ENCODE data around the gene THBD.

THBD gene

GRCh38 chr20:23008667-23009066 lies 40.8 kb downstream of the THBD start:
- DNase-seq (ENCODE audit: low read depth) = peak; percentile 51
- TF ChIP-seq, protein P1, sequence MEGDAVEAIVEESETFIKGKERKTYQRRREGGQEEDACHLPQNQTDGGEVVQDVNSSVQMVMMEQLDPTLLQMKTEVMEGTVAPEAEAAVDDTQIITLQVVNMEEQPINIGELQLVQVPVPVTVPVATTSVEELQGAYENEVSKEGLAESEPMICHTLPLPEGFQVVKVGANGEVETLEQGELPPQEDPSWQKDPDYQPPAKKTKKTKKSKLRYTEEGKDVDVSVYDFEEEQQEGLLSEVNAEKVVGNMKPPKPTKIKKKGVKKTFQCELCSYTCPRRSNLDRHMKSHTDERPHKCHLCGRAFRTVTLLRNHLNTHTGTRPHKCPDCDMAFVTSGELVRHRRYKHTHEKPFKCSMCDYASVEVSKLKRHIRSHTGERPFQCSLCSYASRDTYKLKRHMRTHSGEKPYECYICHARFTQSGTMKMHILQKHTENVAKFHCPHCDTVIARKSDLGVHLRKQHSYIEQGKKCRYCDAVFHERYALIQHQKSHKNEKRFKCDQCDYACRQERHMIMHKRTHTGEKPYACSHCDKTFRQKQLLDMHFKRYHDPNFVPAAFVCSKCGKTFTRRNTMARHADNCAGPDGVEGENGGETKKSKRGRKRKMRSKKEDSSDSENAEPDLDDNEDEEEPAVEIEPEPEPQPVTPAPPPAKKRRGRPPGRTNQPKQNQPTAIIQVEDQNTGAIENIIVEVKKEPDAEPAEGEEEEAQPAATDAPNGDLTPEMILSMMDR (IDR thresholded peaks at IDR 0.05; ENCODE audit: insufficient read depth, low read depth, low read length, missing control alignments) = no peak
- H3K4me3 ChIP-seq (ENCODE audit: low read length) = no peak overlapping the region

- no peak overlapping the region for H3K4me3 ChIP-seq (ENCODE audit: low read length)
- TF ChIP-seq, protein P1 (IDR thresholded peaks at IDR 0.05; ENCODE audit: insufficient read depth, low read depth, low read length, missing control alignments) = no peak
Observed at GRCh38 chr20:23007886-23008655, 41.4 kb downstream of the THBD start.

DNA sequence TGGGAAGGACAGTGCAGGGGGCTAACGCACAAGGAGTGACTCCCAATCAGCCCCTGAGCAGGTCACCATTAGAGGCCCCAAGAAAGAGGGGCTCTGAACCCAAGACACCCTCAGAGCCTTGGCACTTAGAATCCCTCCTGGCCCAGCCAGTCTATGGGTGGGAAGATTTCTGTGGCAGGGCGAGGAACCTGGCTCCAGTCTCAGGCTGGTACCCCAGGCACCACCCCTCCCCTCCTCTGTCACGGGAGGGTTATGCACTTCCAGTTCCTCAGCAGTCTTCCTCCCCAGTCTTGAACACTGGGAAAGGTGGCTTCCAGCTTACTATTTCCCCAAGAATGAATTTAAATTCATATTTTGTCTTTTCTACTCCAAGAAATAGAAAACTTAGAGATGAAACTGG lies 42.0 kb downstream of the THBD start:
- H3K4me3 ChIP-seq (ENCODE audit: low read length) = no peak overlapping the region
- TF ChIP-seq, protein P1 (IDR thresholded peaks at IDR 0.05; ENCODE audit: insufficient read depth, low read depth, low read length, missing control alignments) = no peak
- DNase-seq (ENCODE audit: low read depth) = no peak

More at GRCh38 chr20:23007886-23008655, 41.4 kb downstream of the THBD start:
- no peak for DNase-seq (ENCODE audit: low read depth)

GRCh38 chr20:23005776-23006175 lies 43.7 kb downstream of the THBD start:
- no peak for DNase-seq (ENCODE audit: low read depth)
- no peak overlapping the region for H3K4me3 ChIP-seq (ENCODE audit: low read length)
- TF ChIP-seq, protein P1 (IDR thresholded peaks at IDR 0.05; ENCODE audit: insufficient read depth, low read depth, low read length, missing control alignments) = no peak

- TF ChIP-seq, protein P1 (IDR thresholded peaks at IDR 0.05; ENCODE audit: insufficient read depth, low read depth, low read length, missing control alignments) = no peak
- no peak for DNase-seq (ENCODE audit: low read depth)
- no peak overlapping the region for H3K4me3 ChIP-seq (ENCODE audit: low read length)
Observed at GRCh38 chr20:23003881-23004460, 45.5 kb downstream of the THBD start.

DNA sequence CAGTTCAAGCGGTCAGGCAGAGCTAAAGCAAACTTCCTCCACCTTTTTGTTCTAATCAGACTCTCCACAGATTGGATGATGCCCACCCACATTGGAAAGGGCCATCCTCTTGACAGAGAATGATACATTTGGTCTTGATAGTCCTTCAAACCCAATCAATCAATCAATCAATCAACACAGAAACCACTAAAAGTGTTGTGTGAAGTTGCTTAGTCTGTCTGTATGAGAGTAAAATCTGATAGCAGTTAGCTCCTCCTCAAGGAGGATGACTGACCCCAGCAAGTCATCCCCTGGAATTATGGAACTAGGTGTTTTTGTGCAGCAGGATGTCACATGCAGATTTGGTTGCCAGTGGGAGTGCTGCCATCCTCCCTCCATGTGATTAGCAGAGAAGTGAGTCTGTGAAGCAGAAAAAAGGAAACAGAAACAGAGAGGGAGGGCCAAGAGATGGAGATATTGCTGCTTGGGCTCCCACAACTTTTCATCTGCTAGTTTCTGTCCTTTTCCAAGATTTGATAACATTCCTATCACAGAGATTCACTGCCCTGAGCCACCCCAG lies 46.3 kb downstream of the THBD start:
- H3K4me3 ChIP-seq (ENCODE audit: low read length) = no peak overlapping the region
- TF ChIP-seq, protein P1 (IDR thresholded peaks at IDR 0.05; ENCODE audit: insufficient read depth, low read depth, low read length, missing control alignments) = no peak
- DNase-seq (ENCODE audit: low read depth) = no peak

Data from epithelial cell of esophagus (primary cell).